Subcutaneous adipose tissue (tissue), 4 donors: ENCODE data around the gene CCDC158. TPM values are rescaled to one million over a fixed set of nuclear protein-coding genes. Genes with fewer than 3 reads are reported as not detected.

Source experiments
- CTCF ChIP-seq: fragments of 450-650 bp; IDR thresholded peaks from one replicate; pipeline ENCODE4 v1.5.1; 2016; ENCODE audit warnings: low read depth, mild to moderate bottlenecking, control low read depth, antibody characterized with exemption, moderate library complexity
- total RNA-seq, 4 donors: library from RNA; depleted of rRNA; stranded (reverse); fragments of >200 nt; gene quantifications; one replicate each; pipeline ENCODE4 v1.1.0, GENCODE V29; 2016

The CCDC158 gene
- total RNA-seq, 4 donors from 2014 or later, result 0.33 to 1.7 (median 1.2) TPM

- TF ChIP-seq CTCF, result no peak
These were observed 115.8 kb downstream of the CCDC158 start for GRCh38 chr4:76305033-76305687.

- no peak for TF ChIP-seq CTCF
These were observed 118.0 kb downstream of the CCDC158 start for GRCh38 chr4:76302826-76303438.

- TF ChIP-seq CTCF, result no peak
These were observed 119.2 kb downstream of the CCDC158 start for GRCh38 chr4:76301775-76302162.

- TF ChIP-seq CTCF, result no peak
These were observed 119.7 kb downstream of the CCDC158 start for GRCh38 chr4:76301068-76301774.

GRCh38 chr4:76300012-76300411, 120.9 kb downstream of the CCDC158 start:
- no peak for TF ChIP-seq CTCF

- no peak for TF ChIP-seq CTCF
These were observed 122.7 kb downstream of the CCDC158 start for GRCh38 chr4:76298227-76298626.

GRCh38 chr4:76296286-76296820, 124.6 kb downstream of the CCDC158 start:
- no peak for TF ChIP-seq CTCF
